GM10248 (cell line): ENCODE measurements around the gene BBS9.

Experiments used
- CTCF ChIA-PET: fragments of 300-600 bp; sonication (Branson Sonifier 250); formaldehyde crosslinking; extraction: SDS; loops from one replicate; lab custom pipeline; 2021; ENCODE audit warnings: antibody characterized with exemption; lab: Yijun Ruan, JAX
- POLR2A ChIA-PET: fragments of 350-650 bp; sonication (Branson Sonifier 250); formaldehyde crosslinking; extraction: SDS; loops from one replicate; lab custom pipeline; 2020; ENCODE audit warnings: antibody characterized with exemption; lab: Yijun Ruan, JAX
- DNase-seq: peaks from one replicate; pipeline ENCODE4 v3.0.0; 2012; ENCODE audit errors: extremely low spot score
- TF ChIP-seq, protein P1 (sequence below): IDR thresholded peaks from 2 replicates; pipeline ENCODE4 v1.5.1; 2012; ENCODE audit warnings: mild to moderate bottlenecking, low read depth; ENCODE audit errors: extremely low read depth, missing control alignments, control extremely low read depth

Gene BBS9

DNA sequence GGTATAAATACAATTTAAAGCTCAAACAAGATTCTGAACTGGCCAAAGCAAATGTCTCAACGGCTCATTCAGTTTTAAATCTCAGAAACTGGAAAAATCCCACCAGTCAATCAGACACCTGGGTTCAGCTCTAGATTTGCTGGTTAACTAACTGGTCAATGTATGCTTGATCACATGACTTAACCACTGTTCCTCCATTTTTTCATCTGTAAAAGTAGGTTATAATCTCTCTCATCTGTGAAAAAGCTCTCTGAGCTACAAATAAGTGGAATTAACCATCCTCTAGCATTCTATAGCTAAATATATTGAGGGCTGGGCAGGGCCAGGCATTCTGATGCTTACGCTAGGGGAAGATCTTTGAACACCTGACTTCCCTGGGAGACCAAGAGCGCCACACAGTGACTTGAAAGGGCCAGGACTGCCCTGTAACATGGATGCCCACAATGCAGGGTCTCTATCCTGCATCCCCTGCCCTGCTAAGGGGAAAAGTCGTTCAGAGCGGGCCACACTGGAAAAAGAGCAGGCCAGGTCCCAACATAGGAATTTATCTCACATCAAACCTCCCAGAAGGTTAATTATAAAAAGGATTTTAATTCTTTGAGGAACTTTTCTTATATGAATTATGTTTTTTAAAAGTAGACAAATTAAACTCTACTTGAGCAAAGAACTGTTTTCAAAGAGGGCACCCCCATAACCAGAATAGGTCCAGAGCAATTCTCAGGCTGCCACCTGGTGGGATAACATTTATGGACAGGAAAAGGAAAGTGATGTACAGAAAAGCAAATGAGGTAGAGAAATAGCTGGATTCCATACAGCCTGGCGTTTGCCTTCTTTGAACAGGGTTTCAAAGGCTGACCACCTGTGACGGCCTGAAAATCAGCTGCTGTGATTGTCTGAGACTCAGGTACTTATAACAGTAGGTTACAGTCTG, 22.0 kb upstream of the BBS9 start:
- TF ChIP-seq, protein P1, sequence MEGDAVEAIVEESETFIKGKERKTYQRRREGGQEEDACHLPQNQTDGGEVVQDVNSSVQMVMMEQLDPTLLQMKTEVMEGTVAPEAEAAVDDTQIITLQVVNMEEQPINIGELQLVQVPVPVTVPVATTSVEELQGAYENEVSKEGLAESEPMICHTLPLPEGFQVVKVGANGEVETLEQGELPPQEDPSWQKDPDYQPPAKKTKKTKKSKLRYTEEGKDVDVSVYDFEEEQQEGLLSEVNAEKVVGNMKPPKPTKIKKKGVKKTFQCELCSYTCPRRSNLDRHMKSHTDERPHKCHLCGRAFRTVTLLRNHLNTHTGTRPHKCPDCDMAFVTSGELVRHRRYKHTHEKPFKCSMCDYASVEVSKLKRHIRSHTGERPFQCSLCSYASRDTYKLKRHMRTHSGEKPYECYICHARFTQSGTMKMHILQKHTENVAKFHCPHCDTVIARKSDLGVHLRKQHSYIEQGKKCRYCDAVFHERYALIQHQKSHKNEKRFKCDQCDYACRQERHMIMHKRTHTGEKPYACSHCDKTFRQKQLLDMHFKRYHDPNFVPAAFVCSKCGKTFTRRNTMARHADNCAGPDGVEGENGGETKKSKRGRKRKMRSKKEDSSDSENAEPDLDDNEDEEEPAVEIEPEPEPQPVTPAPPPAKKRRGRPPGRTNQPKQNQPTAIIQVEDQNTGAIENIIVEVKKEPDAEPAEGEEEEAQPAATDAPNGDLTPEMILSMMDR, result peak; percentile 60
- peak; percentile 45 for DNase-seq
- ChIA-PET CTCF (interaction anchor here (0.6 to 5.6 kb wide), 40 partner anchors 10 to 897 kb away, joined by 3 to 74 read pairs (median 5); partner anchors contain the start of genes BBS9, FKBP9, LSM5 and NT5C3A), POLR2A (interaction anchor here (0.6 kb wide), 1 partner anchor 71 kb away, joined by 3 read pairs; no protein-coding TSS in a partner anchor)

DNA sequence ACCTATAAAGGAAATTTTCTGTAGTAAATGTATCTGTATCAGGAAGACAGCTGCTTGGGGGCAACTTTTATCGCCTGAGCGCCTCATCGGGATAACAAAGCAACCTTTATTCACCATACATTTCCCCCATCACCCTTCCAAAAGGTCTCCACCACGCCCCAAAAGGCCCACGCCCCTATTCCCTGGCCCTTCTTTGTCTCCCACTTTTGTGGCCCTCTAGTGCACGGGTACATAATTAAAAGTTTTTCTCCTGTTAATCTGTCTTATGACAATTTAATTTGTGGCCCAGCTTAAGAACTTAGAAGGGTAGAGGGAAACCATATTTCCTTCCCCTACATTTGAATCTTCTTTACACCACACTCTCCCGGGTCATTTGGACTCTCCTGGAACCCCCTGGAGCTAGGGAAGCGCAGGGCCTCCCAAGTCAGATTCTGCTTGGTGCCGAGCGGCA, 20.8 kb upstream of the BBS9 start:
- TF ChIP-seq, protein P1, result no peak
- ChIA-PET CTCF (interaction anchor here (1.0 to 5.6 kb wide), 36 partner anchors 8 to 898 kb away, joined by 3 to 74 read pairs (median 5); partner anchors contain the start of genes AVL9, BBS9, FKBP9 and LSM5), POLR2A (no interaction called here)
- no peak for DNase-seq

DNA sequence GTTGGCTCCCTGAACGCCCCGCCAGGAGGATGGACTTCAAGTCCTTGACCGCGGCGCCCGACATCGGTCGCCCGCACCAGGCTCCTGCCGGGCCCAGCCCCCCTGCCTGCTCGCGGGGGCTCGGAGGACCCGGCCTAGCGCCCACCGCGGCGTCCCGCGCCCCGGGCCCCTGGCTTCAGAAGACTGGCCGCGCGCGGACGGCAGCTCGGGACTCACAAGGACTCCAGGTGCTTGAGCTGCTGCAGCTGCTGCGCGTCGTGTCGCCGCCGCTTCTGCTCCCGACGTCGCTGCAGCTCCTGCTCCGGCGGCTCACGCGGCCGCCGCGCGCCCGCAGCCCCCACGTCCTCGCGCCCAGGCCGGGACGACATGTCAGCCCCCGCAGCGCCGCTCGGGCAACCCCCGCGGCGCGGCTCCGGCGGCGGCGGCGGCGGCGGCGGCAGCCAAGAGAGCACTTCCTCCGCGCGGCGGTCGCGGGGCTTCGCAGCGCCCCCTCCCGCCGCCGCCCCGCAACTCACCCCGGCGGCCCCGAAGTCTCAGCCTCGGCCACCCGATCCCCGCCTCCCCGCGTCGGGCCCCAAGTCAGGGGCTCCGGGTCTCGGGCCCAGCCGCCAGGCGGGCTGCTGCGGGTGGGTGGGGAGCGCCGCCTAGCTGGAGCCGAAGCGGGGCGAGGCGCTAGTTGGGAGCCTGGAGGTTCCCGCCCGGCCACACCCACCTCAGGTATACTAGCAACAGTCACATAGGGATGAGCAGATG, 20.2 kb upstream of the BBS9 start, which contains the start of gene RP9:
Gene RP9, minus strand, starts transcription at position 400 of the 753 bp plus-strand sequence. Its CDS starts 32 bp downstream, at position 368.
- ChIA-PET CTCF (interaction anchor here (0.7 to 5.6 kb wide), 33 partner anchors 8 to 619 kb away, joined by 3 to 74 read pairs (median 4); partner anchors contain the start of genes AVL9, BBS9, FKBP9 and LSM5), POLR2A (no interaction called here)
- TF ChIP-seq, protein P1, result peak; percentile 80
- peak; percentile 89 for DNase-seq

DNA sequence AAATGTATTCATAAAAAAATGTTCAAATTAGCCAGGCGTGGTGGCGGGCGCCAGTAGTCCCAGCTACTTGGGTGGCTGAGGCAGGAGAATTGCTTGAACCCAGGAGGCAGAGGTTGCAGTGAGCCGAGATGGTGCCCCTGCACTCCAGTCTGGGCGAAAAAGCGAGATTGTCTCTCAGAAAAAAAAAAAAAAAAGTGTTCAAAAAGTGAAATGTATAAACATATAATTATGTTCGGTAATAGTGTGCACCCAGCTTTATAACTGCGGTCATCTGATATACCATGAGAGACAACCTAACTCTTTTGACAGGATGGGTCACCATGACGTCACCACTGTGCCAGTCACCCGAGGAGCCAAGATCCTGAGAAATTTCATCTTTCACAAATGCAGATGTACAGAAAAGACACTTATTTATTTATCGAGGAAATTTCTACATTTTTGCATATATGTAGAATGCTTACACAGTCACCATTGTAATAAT, 19.6 kb upstream of the BBS9 start:
- ChIA-PET POLR2A (no interaction called here), CTCF (interaction anchor here (0.7 to 5.6 kb wide), 17 partner anchors 9 to 614 kb away, joined by 3 to 74 read pairs (median 4); partner anchors contain the start of genes AVL9 and BBS9)
- no peak for DNase-seq
- TF ChIP-seq, protein P1, result no peak

DNA sequence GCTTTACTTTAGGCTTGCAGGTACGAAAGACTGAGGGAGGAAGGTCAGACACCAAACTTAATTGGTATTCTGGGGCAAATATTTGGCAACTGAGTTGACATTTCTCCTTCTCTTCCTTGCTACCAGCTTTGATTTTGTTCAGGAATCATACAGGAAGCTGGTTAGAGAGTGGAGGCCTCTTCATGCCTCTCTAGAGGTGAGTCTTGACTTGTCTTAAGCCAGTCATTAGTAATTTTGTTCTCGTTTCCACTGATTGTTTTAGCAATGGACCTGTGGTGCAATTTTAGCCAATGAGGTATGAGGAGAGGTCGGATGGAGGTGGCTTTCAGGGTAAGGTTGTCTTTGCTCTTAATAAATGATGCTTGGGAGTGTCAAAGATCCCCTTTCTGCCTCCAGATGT, 17.8 kb upstream of the BBS9 start:
- no peak for DNase-seq
- TF ChIP-seq, protein P1, result no peak
- ChIA-PET POLR2A (no interaction called here), CTCF (interaction anchor here (1.2 to 5.6 kb wide), 4 partner anchors 16 to 418 kb away, joined by 3 to 74 read pairs (median 50); partner anchors contain the start of gene BBS9)
